ENCODE results near the gene CLK2. TPM values are rescaled to one million over a fixed set of nuclear protein-coding genes. Genes with fewer than 3 reads are reported as not detected.

CLK2 gene
- polyA plus RNA-seq, 2 donors: 29.2 to 55.3 TPM

DNA sequence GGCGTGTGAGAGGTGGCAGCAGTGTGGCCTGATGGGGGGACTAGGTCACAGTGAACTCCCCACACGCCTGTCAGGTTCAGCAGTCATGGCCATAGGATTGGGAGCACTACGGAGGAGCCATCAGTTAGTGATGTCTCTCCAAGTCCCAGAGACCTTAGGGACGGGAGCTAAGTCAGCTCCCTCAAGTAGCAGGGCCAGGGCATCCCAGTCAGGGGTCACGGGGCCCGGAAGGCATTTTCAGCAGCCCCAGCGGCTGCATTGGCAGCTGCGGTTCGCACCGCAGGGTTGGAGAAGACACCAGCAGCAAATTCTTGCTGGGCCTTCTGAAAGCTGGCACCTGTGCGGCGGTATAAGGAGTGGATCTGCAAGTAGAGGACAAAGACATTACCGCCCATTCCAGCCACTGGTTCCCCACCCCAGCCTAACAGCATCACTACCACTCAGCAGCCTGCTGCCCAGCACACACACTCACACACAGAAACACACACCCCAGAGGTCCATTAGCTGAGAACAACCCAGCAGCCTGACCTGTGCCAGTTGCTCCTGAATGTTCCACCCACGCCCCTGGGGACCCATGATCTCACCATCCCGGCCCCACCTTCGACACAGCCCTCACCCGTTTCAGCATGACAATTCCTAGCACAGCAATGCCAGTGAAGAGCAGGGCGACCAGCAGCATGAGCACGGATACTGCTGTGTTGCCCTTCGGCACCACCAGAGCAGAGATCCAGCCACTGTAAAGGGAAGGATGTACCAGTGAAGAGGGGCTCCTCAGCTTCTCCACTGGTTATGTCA lies 17.0 kb downstream of the CLK2 start:
- Histone ChIP-seq H3K27me3 (ENCODE audit: control insufficient read depth in 1 of 2, insufficient read depth in 2 of 2, low read length in 2 of 2) (no peaks in the 10 kb centered on the region), H3K36me3 (ENCODE audit: control insufficient read depth in 2 of 2, insufficient read depth in 2 of 2, low read length in 1 of 2) (peaks cover 0 to 16% of the 10 kb centered on the region in 2 donors), H3K4me1 (ENCODE audit: control insufficient read depth in 2 of 2, insufficient read depth in 2 of 2, low read length in 1 of 2) (peaks cover 14 to 21% of the 10 kb centered on the region in 2 donors), H3K27ac (ENCODE audit: low read depth in 2 of 2, low read length in 1 of 2) (peak overlapping the region; percentile 97 to 99), H3K9me3 (ENCODE audit: control insufficient read depth in 2 of 2, insufficient read depth in 1 of 2, low read depth in 1 of 2, low read length in 1 of 2) (no peaks in the 10 kb centered on the region), H3K4me3 (ENCODE audit: low read depth in 1 of 2, low read length in 2 of 2) (peak overlapping the region; percentile 62 to 74)
- WGBS, 2 donors: 64 to 75% methylated on average over 20 of the region's 20 CpGs

DNA sequence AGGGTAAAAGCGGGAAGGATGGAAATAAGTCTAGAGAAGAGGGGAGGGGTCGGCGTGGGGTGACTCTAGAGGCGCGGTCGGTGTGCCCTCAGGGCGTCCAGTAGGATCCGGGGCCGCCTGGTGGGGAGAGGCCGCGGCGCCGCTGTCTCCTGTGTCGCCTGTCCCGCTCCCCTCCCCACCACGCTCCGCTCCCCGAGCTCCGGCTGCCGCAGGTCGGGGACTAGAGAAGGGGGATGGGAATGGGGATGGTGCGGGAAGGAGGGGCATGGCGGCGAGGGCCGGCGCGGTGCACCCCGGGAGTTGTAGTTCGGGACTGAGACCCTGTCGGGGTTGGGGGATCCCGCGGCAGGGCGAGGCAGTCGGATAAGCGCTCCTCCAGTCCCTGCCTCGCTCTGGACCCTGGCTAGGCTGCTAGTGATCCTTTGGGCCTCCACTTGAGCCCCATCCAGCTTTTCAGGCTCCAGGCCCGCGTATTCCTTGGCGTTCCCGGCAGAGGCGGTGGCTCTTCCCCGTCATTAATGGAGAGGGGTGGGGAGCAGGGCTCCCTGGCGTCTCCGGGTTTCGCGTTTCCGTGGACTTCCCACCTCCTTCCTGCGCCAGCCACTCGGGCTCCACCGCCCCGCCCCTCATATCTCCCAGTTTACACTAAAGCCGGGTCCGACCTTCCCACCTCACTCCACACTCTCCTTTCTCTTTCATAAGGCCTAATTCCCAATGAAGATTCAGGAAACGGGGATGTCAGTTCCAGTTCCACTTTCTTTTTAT lies 17.9 kb downstream of the CLK2 start, which contains the start of gene ENTREP3:
ENTREP3 (minus strand) TSS at position 241 of the 765 bp plus-strand sequence. CDS start 606 bp downstream, outside the sequence.
- Histone ChIP-seq H3K4me1 (ENCODE audit: control insufficient read depth in 2 of 2, insufficient read depth in 2 of 2, low read length in 1 of 2) (peaks cover 11 to 19% of the 10 kb centered on the region in 2 donors), H3K4me3 (ENCODE audit: low read depth in 1 of 2, low read length in 2 of 2) (peak within 1 kb of the TSS; percentile 62 to 74), H3K36me3 (ENCODE audit: control insufficient read depth in 2 of 2, insufficient read depth in 2 of 2, low read length in 1 of 2) (peaks cover 0 to 16% of the 10 kb centered on the region in 2 donors), H3K9me3 (ENCODE audit: control insufficient read depth in 2 of 2, insufficient read depth in 1 of 2, low read depth in 1 of 2, low read length in 1 of 2) (no peaks in the 10 kb centered on the region), H3K27ac (ENCODE audit: low read depth in 2 of 2, low read length in 1 of 2) (peak within 1 kb of the TSS; percentile 97 to 99), H3K27me3 (ENCODE audit: control insufficient read depth in 1 of 2, insufficient read depth in 2 of 2, low read length in 2 of 2) (no peaks in the 10 kb centered on the region)
- WGBS, 2 donors: 2 to 3% methylated on average over 46 to 54 of the region's 54 CpGs

DNA sequence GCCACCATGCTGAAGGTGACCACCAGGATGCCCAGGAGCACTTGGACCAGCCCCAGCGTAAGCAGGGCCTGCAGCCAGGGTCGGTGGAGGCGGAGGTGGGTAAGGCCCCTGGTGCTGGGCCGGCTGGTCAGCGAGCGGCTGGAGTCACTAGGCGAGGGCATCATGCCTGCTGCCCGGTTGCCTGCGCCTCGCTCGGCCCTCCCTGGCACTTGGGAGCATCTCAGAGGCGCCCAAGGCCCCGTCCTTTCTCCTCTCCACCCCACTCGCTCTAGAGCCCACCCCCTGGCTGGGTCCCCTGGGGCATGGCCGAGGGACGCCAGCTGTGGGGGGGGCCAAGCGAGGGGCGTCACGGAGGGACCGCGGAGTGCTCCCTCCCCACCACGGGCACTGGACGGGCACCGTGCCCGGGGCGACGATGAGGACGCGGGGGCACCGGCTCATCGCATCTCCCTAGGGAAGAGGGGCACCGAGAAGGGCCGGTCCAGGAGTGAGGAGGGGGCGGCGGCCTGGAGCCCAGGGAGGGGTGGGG lies 18.5 kb downstream of the CLK2 start:
- Histone ChIP-seq H3K27me3 (ENCODE audit: control insufficient read depth in 1 of 2, insufficient read depth in 2 of 2, low read length in 2 of 2) (no peaks in the 10 kb centered on the region), H3K4me3 (ENCODE audit: low read depth in 1 of 2, low read length in 2 of 2) (peak overlapping the region; percentile 62 to 74), H3K36me3 (ENCODE audit: control insufficient read depth in 2 of 2, insufficient read depth in 2 of 2, low read length in 1 of 2) (peaks cover 0 to 12% of the 10 kb centered on the region in 2 donors), H3K27ac (ENCODE audit: low read depth in 2 of 2, low read length in 1 of 2) (peak overlapping the region; percentile 97 to 99), H3K4me1 (ENCODE audit: control insufficient read depth in 2 of 2, insufficient read depth in 2 of 2, low read length in 1 of 2) (peaks cover 11 to 20% of the 10 kb centered on the region in 2 donors), H3K9me3 (ENCODE audit: control insufficient read depth in 2 of 2, insufficient read depth in 1 of 2, low read depth in 1 of 2, low read length in 1 of 2) (no peaks in the 10 kb centered on the region)
- WGBS, 2 donors: 3 to 4% methylated on average over 33 to 35 of the region's 35 CpGs

DNA sequence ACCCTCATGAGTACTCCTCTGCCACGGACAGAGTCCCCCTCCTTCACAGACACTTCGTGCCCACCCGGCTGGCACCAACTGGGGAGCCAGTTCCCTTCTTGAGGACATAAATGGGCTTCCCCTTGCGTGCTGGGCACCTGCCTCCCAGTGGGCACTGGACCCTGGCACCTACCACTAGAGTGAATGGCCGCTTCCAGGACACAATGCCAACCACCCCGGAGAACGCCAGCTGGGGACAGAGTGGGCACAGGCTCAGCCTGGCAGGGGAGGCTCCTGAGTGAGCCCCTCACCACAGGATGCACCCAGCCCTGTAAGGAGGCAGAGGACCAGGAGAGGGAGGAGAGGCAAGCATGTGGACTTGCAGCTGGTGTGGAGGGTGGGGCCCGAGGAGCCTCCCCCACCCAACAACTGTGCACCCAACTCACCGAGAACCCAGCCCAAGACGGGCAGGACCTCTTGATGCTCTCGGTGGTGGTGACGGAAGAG lies 19.0 kb downstream of the CLK2 start:
- Histone ChIP-seq H3K4me3 (ENCODE audit: low read depth in 1 of 2, low read length in 2 of 2) (peak overlapping the region; percentile 62 to 74), H3K4me1 (ENCODE audit: control insufficient read depth in 2 of 2, insufficient read depth in 2 of 2, low read length in 1 of 2) (peaks cover 11 to 20% of the 10 kb centered on the region in 2 donors), H3K27me3 (ENCODE audit: control insufficient read depth in 1 of 2, insufficient read depth in 2 of 2, low read length in 2 of 2) (no peaks in the 10 kb centered on the region), H3K27ac (ENCODE audit: low read depth in 2 of 2, low read length in 1 of 2) (peak overlapping the region in 1 of 2 donors; percentile 97), H3K36me3 (ENCODE audit: control insufficient read depth in 2 of 2, insufficient read depth in 2 of 2, low read length in 1 of 2) (peaks cover 0 to 12% of the 10 kb centered on the region in 2 donors), H3K9me3 (ENCODE audit: control insufficient read depth in 2 of 2, insufficient read depth in 1 of 2, low read depth in 1 of 2, low read length in 1 of 2) (no peaks in the 10 kb centered on the region)
- WGBS, 2 donors: 26 to 41% methylated on average over 12 of the region's 12 CpGs

DNA sequence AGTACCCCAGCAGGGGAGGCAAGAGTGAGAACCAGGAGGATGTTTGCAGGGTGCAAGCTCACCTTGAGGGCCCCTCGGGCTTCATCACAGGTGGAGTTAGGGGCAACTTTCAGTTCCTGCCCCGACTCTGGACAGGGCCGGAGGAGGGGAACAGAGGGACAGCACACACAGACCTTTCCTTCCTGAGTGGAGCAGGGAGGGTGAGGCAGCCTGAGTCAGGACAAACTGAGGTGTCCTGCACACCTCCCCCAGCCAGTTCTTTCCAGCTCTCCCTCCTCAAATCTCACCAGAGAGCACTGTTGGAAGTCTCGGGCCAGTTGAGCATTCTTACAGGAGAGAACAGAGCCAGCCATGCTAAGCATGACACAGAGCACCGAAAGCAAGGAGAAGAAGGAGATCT lies 19.5 kb downstream of the CLK2 start:
- H3K27ac ChIP-seq (ENCODE audit: low read depth in 2 of 2, low read length in 1 of 2): peak overlapping the region in 1 of 2 donors; percentile 97
- peaks cover 0 to 12% of the 10 kb centered on the region in 2 donors for H3K36me3 ChIP-seq (ENCODE audit: control insufficient read depth in 2 of 2, insufficient read depth in 2 of 2, low read length in 1 of 2)
- H3K4me1 ChIP-seq (ENCODE audit: control insufficient read depth in 2 of 2, insufficient read depth in 2 of 2, low read length in 1 of 2): peaks cover 11 to 20% of the 10 kb centered on the region in 2 donors
- whole genome bisulfite sequencing, 2 donors: 55 to 57% methylated on average over 5 of the region's 5 CpGs
- no peaks in the 10 kb centered on the region for H3K27me3 ChIP-seq (ENCODE audit: control insufficient read depth in 1 of 2, insufficient read depth in 2 of 2, low read length in 2 of 2)
- no peaks in the 10 kb centered on the region for H3K9me3 ChIP-seq (ENCODE audit: control insufficient read depth in 2 of 2, insufficient read depth in 1 of 2, low read depth in 1 of 2, low read length in 1 of 2)
- peak overlapping the region in 1 of 2 donors; percentile 74 for H3K4me3 ChIP-seq (ENCODE audit: low read depth in 1 of 2, low read length in 2 of 2)

DNA sequence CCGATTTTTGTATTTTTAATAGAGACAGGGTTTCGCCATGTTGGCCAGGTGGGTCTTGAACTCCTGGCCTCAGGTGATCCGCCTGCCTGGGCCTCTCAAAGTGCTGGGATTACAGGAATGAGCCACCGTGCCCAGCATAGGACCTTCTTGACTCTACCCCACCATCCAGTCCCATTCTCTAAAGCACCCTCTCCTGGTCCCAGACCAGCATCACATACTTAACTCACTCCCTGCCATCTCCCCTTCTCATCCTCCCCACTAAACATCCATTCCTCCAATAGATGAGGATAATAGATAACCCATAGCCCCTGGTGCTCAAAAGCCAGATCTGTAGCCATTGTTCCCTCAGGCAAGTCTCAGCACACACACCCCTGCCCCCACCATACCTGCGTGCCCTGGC lies 20.1 kb downstream of the CLK2 start:
- WGBS, 2 donors: 73 to 85% methylated on average over 5 of the region's 5 CpGs
- Histone ChIP-seq H3K36me3 (ENCODE audit: control insufficient read depth in 2 of 2, insufficient read depth in 2 of 2, low read length in 1 of 2) (peaks cover 0 to 10% of the 10 kb centered on the region in 2 donors), H3K27ac (ENCODE audit: low read depth in 2 of 2, low read length in 1 of 2) (peak overlapping the region in 1 of 2 donors; percentile 27), H3K27me3 (ENCODE audit: control insufficient read depth in 1 of 2, insufficient read depth in 2 of 2, low read length in 2 of 2) (no peaks in the 10 kb centered on the region), H3K4me3 (ENCODE audit: low read depth in 1 of 2, low read length in 2 of 2) (no peak overlapping the region), H3K9me3 (ENCODE audit: control insufficient read depth in 2 of 2, insufficient read depth in 1 of 2, low read depth in 1 of 2, low read length in 1 of 2) (no peaks in the 10 kb centered on the region), H3K4me1 (ENCODE audit: control insufficient read depth in 2 of 2, insufficient read depth in 2 of 2, low read length in 1 of 2) (peaks cover 11 to 20% of the 10 kb centered on the region in 2 donors)

DNA sequence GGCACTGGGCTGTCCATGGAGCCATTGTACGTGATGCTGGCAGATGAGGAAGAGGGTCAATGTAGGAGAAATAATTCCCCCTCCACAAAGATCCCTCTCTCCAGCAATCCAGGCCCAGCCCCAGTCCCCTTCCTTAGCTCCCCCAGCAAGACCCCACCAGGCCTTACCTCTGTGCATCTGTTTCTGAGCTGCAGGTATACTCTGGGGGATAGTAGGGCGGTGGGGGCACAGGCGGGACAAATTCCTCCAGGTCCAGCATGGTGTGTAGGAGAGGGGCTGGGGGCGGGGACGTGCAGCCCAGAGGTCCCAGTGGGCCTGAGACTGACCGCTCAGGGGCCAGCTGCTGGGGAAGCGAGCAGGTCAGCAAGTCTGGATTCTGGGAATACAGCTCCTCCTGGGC lies 21.7 kb downstream of the CLK2 start:
- WGBS, 2 donors: 83 to 92% methylated on average over 7 of the region's 7 CpGs
- no peak overlapping the region for H3K27ac ChIP-seq (ENCODE audit: low read depth in 2 of 2, low read length in 1 of 2)

DNA sequence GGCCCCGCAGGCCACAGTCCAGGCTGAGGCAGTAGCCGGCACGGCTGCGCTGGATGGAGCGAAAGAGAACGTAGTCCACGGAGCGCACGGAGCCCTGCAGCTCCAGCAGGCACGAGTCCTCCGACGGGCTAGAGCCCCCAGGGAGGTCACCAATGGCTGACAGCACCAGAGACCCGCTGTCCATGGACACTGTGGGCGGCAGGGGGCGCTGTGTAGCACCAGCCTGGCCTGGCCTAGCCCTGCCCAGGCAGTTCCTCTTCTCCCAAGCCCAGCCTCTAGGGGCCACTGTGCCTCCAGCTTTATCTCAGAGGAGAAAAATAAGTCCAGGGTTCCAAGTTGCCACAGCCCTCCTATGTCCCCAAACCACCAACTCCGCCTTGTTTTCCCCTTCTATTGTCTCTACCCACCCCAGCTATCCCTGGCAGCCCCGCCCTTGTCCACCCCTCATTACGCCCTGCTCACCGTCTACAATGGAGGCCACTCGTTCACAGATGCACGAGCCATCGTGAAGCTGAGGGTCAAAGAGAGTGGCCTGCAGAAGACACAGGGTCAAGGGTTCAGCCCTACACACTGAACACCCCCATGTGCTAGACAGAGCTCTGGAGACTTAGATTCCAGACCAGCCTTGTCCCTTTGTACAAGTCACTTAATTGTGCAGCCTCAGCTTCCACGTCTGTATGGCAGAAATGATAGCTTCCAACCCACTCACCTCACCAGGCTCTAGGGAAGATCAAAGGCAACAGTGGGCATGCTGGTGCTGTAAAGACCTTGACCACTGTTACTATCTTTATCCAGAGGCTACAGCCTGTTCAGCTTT lies 22.5 kb downstream of the CLK2 start:
- H3K4me3 ChIP-seq (ENCODE audit: low read depth in 1 of 2, low read length in 2 of 2): no peak overlapping the region
- peaks cover 11 to 17% of the 10 kb centered on the region in 2 donors for H3K4me1 ChIP-seq (ENCODE audit: control insufficient read depth in 2 of 2, insufficient read depth in 2 of 2, low read length in 1 of 2)
- no peaks in the 10 kb centered on the region for H3K9me3 ChIP-seq (ENCODE audit: control insufficient read depth in 2 of 2, insufficient read depth in 1 of 2, low read depth in 1 of 2, low read length in 1 of 2)
- 19 to 25% methylated on average over 23 of the region's 23 CpGs for WGBS, 2 donors
- no peaks in the 10 kb centered on the region for H3K27me3 ChIP-seq (ENCODE audit: control insufficient read depth in 1 of 2, insufficient read depth in 2 of 2, low read length in 2 of 2)
- H3K27ac ChIP-seq (ENCODE audit: low read depth in 2 of 2, low read length in 1 of 2): peak overlapping the region; percentile 9 to 29
- peaks cover 2 to 7% of the 10 kb centered on the region in 2 donors for H3K36me3 ChIP-seq (ENCODE audit: control insufficient read depth in 2 of 2, insufficient read depth in 2 of 2, low read length in 1 of 2)

More for the DNA sequence above, 21.7 kb downstream of the CLK2 start:
- H3K36me3 ChIP-seq (ENCODE audit: control insufficient read depth in 2 of 2, insufficient read depth in 2 of 2, low read length in 1 of 2): peaks cover 2 to 9% of the 10 kb centered on the region in 2 donors
- H3K4me3 ChIP-seq (ENCODE audit: low read depth in 1 of 2, low read length in 2 of 2): no peak overlapping the region
- H3K27me3 ChIP-seq (ENCODE audit: control insufficient read depth in 1 of 2, insufficient read depth in 2 of 2, low read length in 2 of 2): no peaks in the 10 kb centered on the region
- H3K4me1 ChIP-seq (ENCODE audit: control insufficient read depth in 2 of 2, insufficient read depth in 2 of 2, low read length in 1 of 2): peaks cover 11 to 19% of the 10 kb centered on the region in 2 donors
- no peaks in the 10 kb centered on the region for H3K9me3 ChIP-seq (ENCODE audit: control insufficient read depth in 2 of 2, insufficient read depth in 1 of 2, low read depth in 1 of 2, low read length in 1 of 2)
